GM12878 (cell line): ENCODE measurements around the gene LAD1. TPM values are rescaled to one million over a fixed set of nuclear protein-coding genes. Genes with fewer than 3 reads are reported as not detected.

Experiments used
- ATAC-seq: fragments of 200-7000 bp; cut with Tn5 transposase; 3 replicates; pipeline ENCODE4 v1.9.1; 2020; ENCODE audit warnings: mild to moderate bottlenecking, moderate library complexity
- BruUV-seq: library from RNA; stranded (reverse); fragments of 400-500 nt; replicated peaks from 2 replicates; lab custom pipeline; 2021; lab: Mats Ljungman, UMichigan
- CTCF ChIA-PET: fragments of 300-600 bp; sonication (Branson Sonifier 250); formaldehyde crosslinking; extraction: SDS; loops from one replicate; lab custom pipeline; 2021; ENCODE audit warnings: inconsistent platforms; lab: Yijun Ruan, JAX
- POLR2A ChIA-PET: fragments of 350-600 bp; formaldehyde crosslinking; extraction: SDS; loops from one replicate; lab custom pipeline; 2021; ENCODE audit warnings: inconsistent platforms; lab: Charles Lee
- RAD21 ChIA-PET: fragments of 300-600 bp; sonication (Branson Sonifier 250); formaldehyde crosslinking; loops from one replicate; lab custom pipeline; 2023; ENCODE audit warnings: antibody characterized with exemption; ENCODE audit not compliant: unreplicated experiment; lab: Charles Lee
- SMC1A ChIA-PET: fragments of 300-600 bp; sonication (Branson Sonifier 250); formaldehyde crosslinking; loops from one replicate; lab custom pipeline; 2023; ENCODE audit not compliant: unreplicated experiment, uncharacterized antibody; lab: Charles Lee
- DNase-seq: peaks from one replicate; pipeline ENCODE4 v3.0.0-alpha.2; 2011; ENCODE audit warnings: low read depth, low spot score
- FAIRE-seq: peaks from 3 replicates; lab custom pipeline; 2011; peaks lifted over from hg19 to GRCh38; lab: Jason Lieb, UNC
- H2AFZ ChIP-seq: 2 replicates; pipeline ENCODE4 v1.6.0; 2011; ENCODE audit warnings: low read depth, low read length, control low read depth; ENCODE audit not compliant: control insufficient read depth
- H3K27ac ChIP-seq: 2 replicates; pipeline ENCODE4 v1.5.1; 2011; ENCODE audit warnings: control low read depth; ENCODE audit not compliant: control insufficient read depth, insufficient read depth
- H3K27me3 ChIP-seq, 2 experiments: replicated peaks in 1 of 2; 2 replicates each; pipeline versions ENCODE4 v1.6.0 to v1.6.1; 2011; ENCODE audit warnings: low read length in 1 of 2; ENCODE audit not compliant: control insufficient read depth in 2 of 2, insufficient read depth in 2 of 2
- H3K36me3 ChIP-seq, 2 experiments: 2 replicates each; pipeline ENCODE4 v1.5.1; 2011; ENCODE audit warnings: low read length in 1 of 2; ENCODE audit not compliant: control insufficient read depth in 2 of 2, insufficient read depth in 2 of 2
- H3K4me1 ChIP-seq: 2 replicates; pipeline ENCODE4 v1.6.1; 2011; ENCODE audit warnings: mild to moderate bottlenecking, low read length, moderate library complexity, mixed read lengths; ENCODE audit not compliant: control insufficient read depth, insufficient read depth
- H3K4me2 ChIP-seq: 2 replicates; pipeline ENCODE4 v1.6.0; 2011; ENCODE audit warnings: control low read depth; ENCODE audit not compliant: control insufficient read depth, insufficient read depth
- H3K4me3 ChIP-seq: fragments of 200-600 bp; sonication (generic); 2 replicates; pipeline ENCODE4 v1.5.1; 2016
- H3K79me2 ChIP-seq: 2 replicates; pipeline ENCODE4 v1.6.0; 2011; ENCODE audit warnings: low read length; ENCODE audit not compliant: control insufficient read depth, insufficient read depth
- H3K9ac ChIP-seq: 2 replicates; pipeline ENCODE4 v1.8.0; 2011; ENCODE audit warnings: low read length, control low read depth, mixed read lengths; ENCODE audit not compliant: control insufficient read depth, insufficient read depth
- H3K9me3 ChIP-seq: replicated peaks from 3 replicates; pipeline ENCODE4 v1.5.1; 2011; ENCODE audit warnings: mild to moderate bottlenecking, low read length; ENCODE audit not compliant: control insufficient read depth, insufficient read depth
- H4K20me1 ChIP-seq: 2 replicates; pipeline ENCODE4 v1.6.0; 2011; ENCODE audit not compliant: control insufficient read depth, insufficient read depth
- ATF3 ChIP-seq: IDR thresholded peaks from 2 replicates; pipeline ENCODE4 v1.6.1; 2011; ENCODE audit warnings: low read depth, mild to moderate bottlenecking, low read length, moderate library complexity, borderline replicate concordance; ENCODE audit errors: extremely low read depth
- EP300 ChIP-seq, 2 experiments: fragments of 150-350 bp in 1 of 2; IDR thresholded peaks; 2 replicates each; pipeline ENCODE4 v1.6.1; 2011 to 2012; ENCODE audit warnings: low read depth in 2 of 2, low read length in 2 of 2, borderline replicate concordance in 1 of 2, improper control_type of control experiment in 1 of 2, inconsistent platforms in 1 of 2; ENCODE audit not compliant: control insufficient read depth in 1 of 2
- HDAC6 ChIP-seq: fragments of 200-600 bp; sonication (generic); IDR thresholded peaks from one replicate; pipeline ENCODE4 v1.8.0; 2017; ENCODE audit warnings: antibody characterized with exemption; ENCODE audit not compliant: unreplicated experiment
- JUND ChIP-seq: IDR thresholded peaks from 2 replicates; pipeline ENCODE4 v1.6.1; 2012; ENCODE audit warnings: low read depth, mild to moderate bottlenecking, low read length, improper control_type of control experiment, moderate library complexity
- MAX ChIP-seq: IDR thresholded peaks from 2 replicates; pipeline ENCODE4 v1.6.1; 2012; ENCODE audit warnings: low read depth, low read length, improper control_type of control experiment
- NFXL1 ChIP-seq: fragments of 450-650 bp; IDR thresholded peaks from 2 replicates; pipeline ENCODE4 v1.6.1; 2017; ENCODE audit warnings: antibody characterized with exemption, mild to moderate bottlenecking, borderline replicate concordance
- TBL1XR1 ChIP-seq: IDR thresholded peaks from 2 replicates; pipeline ENCODE4 v1.6.1; 2012; ENCODE audit warnings: low read depth, low read length, improper control_type of control experiment
- ZNF207 ChIP-seq: fragments of 450-650 bp; IDR thresholded peaks from 2 replicates; pipeline ENCODE4 v1.6.1; 2014; ENCODE audit warnings: antibody characterized with exemption, mild to moderate bottlenecking, borderline replicate concordance
- ZZZ3 ChIP-seq: IDR thresholded peaks from 2 replicates; pipeline ENCODE4 v1.6.1; 2011; ENCODE audit warnings: low read depth; ENCODE audit not compliant: control insufficient read depth, insufficient read length
- WGBS: methylation state at CpG from one replicate; pipeline ENCODE4 v1.1.6; 2016; ENCODE audit warnings: low lambda C conversion rate; ENCODE audit not compliant: insufficient replicate concordance, insufficient coverage; ENCODE audit errors: missing lambda C conversion rate; 5-methylcytosine and 5-hydroxymethylcytosine counted together
- in situ Hi-C: fragments of 300-500 bp; cut with MboI; formaldehyde crosslinking; loops from 9 replicates; pipeline ENCODE4 v1.14.3; 2018; ENCODE audit warnings: mixed read lengths
- intact Hi-C: fragments of 100-400 bp; cut with micrococcal nuclease; formaldehyde crosslinking; loops from one replicate; pipeline ENCODE4 v1.14.2; 2022; ENCODE audit not compliant: unreplicated experiment
- polyA plus RNA-seq, 11 experiments: library from polyadenylated mRNA; depleted of rRNA in 4 of 11; unstranded in 6 of 11; stranded (reverse) in 5 of 11; fragments of >200 nt; fragmentation: Nextera tagmentation in 4 of 11; fragmentation: Illumina TruSeq in 1 of 11; extraction: Ambion mirVana in 4 of 11; extraction: Trizol in 1 of 11; gene quantifications; 1 replicate in 1 of 11; 2 replicates in 10 of 11; pipeline versions ENCODE4 v1.2.1 to v1.2.3, GENCODE V29; 2011 to 2016; ENCODE audit warnings: inconsistent platforms in 2 of 11, missing spikeins in 2 of 11, low read depth in 1 of 11
- total RNA-seq, 4 experiments: library from RNA; depleted of rRNA in 3 of 4; stranded (reverse); fragments of >200 nt in 3 of 4; fragmentation: Illumina TruSeq in 1 of 4; extraction: Trizol in 1 of 4; gene quantifications; 2 replicates each; pipeline versions ENCODE4 v1.2.1 to v1.2.3, GENCODE V29; 2013 to 2021

LAD1 gene
- total and polyA plus RNA-seq, 10 of the 15 experiments (the other 5 are each of a cell fraction or from before 2014, with no cell fraction given), result 0.05 to 0.48 (median 0.32) TPM; not detected in 3

GRCh38 chr1:201331166-201331565, 68.0 kb downstream of the LAD1 start:
- no peak overlapping the region for H3K27ac ChIP-seq
- intact Hi-C loops, result no loop called here
- no peak for ATAC-seq
- ChIA-PET SMC1A (no interaction called here), RAD21 (no interaction called here), POLR2A (no interaction called here), CTCF (no interaction called here)
- no peak for DNase-seq
- H3K4me3 ChIP-seq, result no peak overlapping the region
- H3K9me3 ChIP-seq, result no peaks in the 10 kb centered on the region
- in situ Hi-C loops, result no loop called here
- H2AFZ ChIP-seq, result no peak overlapping the region
- TF ChIP-seq ZNF207, result no peak
- no peak for TF ChIP-seq NFXL1
- no peak for TF ChIP-seq ZZZ3
- TF ChIP-seq JUND, result no peak
- no peak for TF ChIP-seq ATF3
- TF ChIP-seq HDAC6, result no peak
- TF ChIP-seq MAX, result no peak
- no peak for TF ChIP-seq TBL1XR1
- TF ChIP-seq EP300 (IDR thresholded peaks at IDR 0.05; ENCODE audit: borderline replicate concordance in 1 of 2, control insufficient read depth in 1 of 2, low read depth in 2 of 2, low read length in 2 of 2), result no peak
- H3K4me1 ChIP-seq, result no peaks in the 10 kb centered on the region
- H3K79me2 ChIP-seq, result no peaks in the 10 kb centered on the region
- no peaks in the 10 kb centered on the region for H4K20me1 ChIP-seq
- H3K4me2 ChIP-seq, result no peak overlapping the region
- no peak for FAIRE-seq
- BruUV-seq, result no TSS peak
- H3K27me3 ChIP-seq, result peaks cover 0 to 4% of the 10 kb centered on the region in 2 experiments; a peak in 3 of 4 replicates
- H3K9ac ChIP-seq, result no peak overlapping the region
- H3K36me3 ChIP-seq, result no peaks in the 10 kb centered on the region
- 21% methylated on average over 7 of the region's 7 CpGs for WGBS

Other genes with a start within 250 kb of the LAD1 start
Only the 7 nearest of the 8 such genes appear.
- not detected in 2 replicates for gene IGFN1, start 208.5 kb downstream of the LAD1 start, total RNA-seq (2014; rRNA removed)
- gene IGFN1, start 208.5 kb downstream of the LAD1 start, total RNA-seq (2014; rRNA removed; fragmentation: Illumina TruSeq; extraction: Trizol), result not detected in 2 replicates
- gene IGFN1, start 208.5 kb downstream of the LAD1 start, total RNA-seq (2021), result not detected in 2 replicates
- gene IGFN1, start 208.5 kb downstream of the LAD1 start, polyA plus RNA-seq (2011; rRNA removed), result not detected in 2 replicates
- not detected in 2 replicates for gene IGFN1, start 208.5 kb downstream of the LAD1 start, polyA plus RNA-seq (2014; fragmentation: Illumina TruSeq; extraction: Trizol)
- gene IGFN1, start 208.5 kb downstream of the LAD1 start, polyA plus RNA-seq (2014; fragmentation: Nextera tagmentation; extraction: Ambion mirVana), result not detected
- gene IGFN1, start 208.5 kb downstream of the LAD1 start, polyA plus RNA-seq (2014; rRNA removed), result not detected in 2 replicates
- not detected for gene IGFN1, start 208.5 kb downstream of the LAD1 start, polyA plus RNA-seq (2016; fragmentation: Nextera tagmentation; extraction: Ambion mirVana)
- not detected in 2 replicates for gene PKP1, start 115.8 kb downstream of the LAD1 start, total RNA-seq (2014; rRNA removed)
- not detected in 2 replicates for gene PKP1, start 115.8 kb downstream of the LAD1 start, total RNA-seq (2014; rRNA removed; fragmentation: Illumina TruSeq; extraction: Trizol)
- not detected in 2 replicates for gene PKP1, start 115.8 kb downstream of the LAD1 start, total RNA-seq (2021)
- 0.03 TPM in 1 of 2 replicates, not detected in the other for gene PKP1, start 115.8 kb downstream of the LAD1 start, polyA plus RNA-seq (2011; rRNA removed)
- not detected in 2 replicates for gene PKP1, start 115.8 kb downstream of the LAD1 start, polyA plus RNA-seq (2014; fragmentation: Illumina TruSeq; extraction: Trizol)
- not detected for gene PKP1, start 115.8 kb downstream of the LAD1 start, polyA plus RNA-seq (2014; fragmentation: Nextera tagmentation; extraction: Ambion mirVana)
- not detected in 2 replicates for gene PKP1, start 115.8 kb downstream of the LAD1 start, polyA plus RNA-seq (2014; rRNA removed)
- gene PKP1, start 115.8 kb downstream of the LAD1 start, polyA plus RNA-seq (2016; fragmentation: Nextera tagmentation; extraction: Ambion mirVana), result not detected
- gene TNNT2, start 21.6 kb downstream of the LAD1 start, total RNA-seq (2014; rRNA removed), result not detected in 2 replicates
- not detected in 2 replicates for gene TNNT2, start 21.6 kb downstream of the LAD1 start, total RNA-seq (2014; rRNA removed; fragmentation: Illumina TruSeq; extraction: Trizol)
- gene TNNT2, start 21.6 kb downstream of the LAD1 start, total RNA-seq (2021), result not detected in 2 replicates
- gene TNNT2, start 21.6 kb downstream of the LAD1 start, polyA plus RNA-seq (2011; rRNA removed), result not detected in 2 replicates
- not detected in 2 replicates for gene TNNT2, start 21.6 kb downstream of the LAD1 start, polyA plus RNA-seq (2014; fragmentation: Illumina TruSeq; extraction: Trizol)
- not detected for gene TNNT2, start 21.6 kb downstream of the LAD1 start, polyA plus RNA-seq (2014; fragmentation: Nextera tagmentation; extraction: Ambion mirVana)
- not detected in 2 replicates for gene TNNT2, start 21.6 kb downstream of the LAD1 start, polyA plus RNA-seq (2014; rRNA removed)
- 1 to 10 TPM in 1 of 2 experiments, not detected in 1; 2.2 TPM for gene TNNT2, start 21.6 kb downstream of the LAD1 start, polyA plus RNA-seq (2016; fragmentation: Nextera tagmentation; extraction: Ambion mirVana)
- gene TNNI1, start 22.4 kb upstream of the LAD1 start, total RNA-seq (2014; rRNA removed), result under 0.01 TPM in 1 of 2 replicates, not detected in the other
- gene TNNI1, start 22.4 kb upstream of the LAD1 start, total RNA-seq (2014; rRNA removed; fragmentation: Illumina TruSeq; extraction: Trizol), result 0.14 TPM in 1 of 2 replicates, not detected in the other
- not detected in 2 replicates for gene TNNI1, start 22.4 kb upstream of the LAD1 start, total RNA-seq (2021)
- gene TNNI1, start 22.4 kb upstream of the LAD1 start, polyA plus RNA-seq (2011; rRNA removed), result 0.41 and 0.50 TPM in 2 replicates
- gene TNNI1, start 22.4 kb upstream of the LAD1 start, polyA plus RNA-seq (2014; fragmentation: Illumina TruSeq; extraction: Trizol), result not detected in 2 replicates
- gene TNNI1, start 22.4 kb upstream of the LAD1 start, polyA plus RNA-seq (2014; fragmentation: Nextera tagmentation; extraction: Ambion mirVana), result under 1 TPM in 1 of 2 experiments, not detected in 1; 0.04 TPM
- 0.39 TPM in 1 of 2 replicates, not detected in the other for gene TNNI1, start 22.4 kb upstream of the LAD1 start, polyA plus RNA-seq (2014; rRNA removed)
- 1 to 10 TPM in 1 of 2 experiments, under 1 TPM in 1; 0.20 to 1.0 TPM for gene TNNI1, start 22.4 kb upstream of the LAD1 start, polyA plus RNA-seq (2016; fragmentation: Nextera tagmentation; extraction: Ambion mirVana)
- 22.4 and 26.0 TPM in 2 replicates for gene PHLDA3, start 69.9 kb upstream of the LAD1 start, total RNA-seq (2014; rRNA removed)
- 6.4 and 7.7 TPM in 2 replicates for gene PHLDA3, start 69.9 kb upstream of the LAD1 start, total RNA-seq (2014; rRNA removed; fragmentation: Illumina TruSeq; extraction: Trizol)
- gene PHLDA3, start 69.9 kb upstream of the LAD1 start, total RNA-seq (2021), result 33.7 and 35.5 TPM in 2 replicates
- 8.9 and 17.5 TPM in 2 replicates for gene PHLDA3, start 69.9 kb upstream of the LAD1 start, polyA plus RNA-seq (2011; rRNA removed)
- 2.5 and 5.5 TPM in 2 replicates for gene PHLDA3, start 69.9 kb upstream of the LAD1 start, polyA plus RNA-seq (2014; fragmentation: Illumina TruSeq; extraction: Trizol)
- gene PHLDA3, start 69.9 kb upstream of the LAD1 start, polyA plus RNA-seq (2014; fragmentation: Nextera tagmentation; extraction: Ambion mirVana), result 1 to 10 TPM in 1 of 2 experiments, under 1 TPM in 1; 0.60 to 2.0 TPM
- 27.9 and 38.4 TPM in 2 replicates for gene PHLDA3, start 69.9 kb upstream of the LAD1 start, polyA plus RNA-seq (2014; rRNA removed)
- 10 to 100 TPM; 47.5 to 57.4 TPM for gene PHLDA3, start 69.9 kb upstream of the LAD1 start, polyA plus RNA-seq (2016; fragmentation: Nextera tagmentation; extraction: Ambion mirVana)
- 80.1 and 80.4 TPM in 2 replicates for gene CSRP1, start 107.8 kb upstream of the LAD1 start, total RNA-seq (2014; rRNA removed)
- 61.2 and 63.3 TPM in 2 replicates for gene CSRP1, start 107.8 kb upstream of the LAD1 start, total RNA-seq (2014; rRNA removed; fragmentation: Illumina TruSeq; extraction: Trizol)
- gene CSRP1, start 107.8 kb upstream of the LAD1 start, total RNA-seq (2021), result 67.9 and 79.8 TPM in 2 replicates
- gene CSRP1, start 107.8 kb upstream of the LAD1 start, polyA plus RNA-seq (2011; rRNA removed), result 50.2 and 81.0 TPM in 2 replicates
- 59.5 and 88.3 TPM in 2 replicates for gene CSRP1, start 107.8 kb upstream of the LAD1 start, polyA plus RNA-seq (2014; fragmentation: Illumina TruSeq; extraction: Trizol)
- gene CSRP1, start 107.8 kb upstream of the LAD1 start, polyA plus RNA-seq (2014; fragmentation: Nextera tagmentation; extraction: Ambion mirVana), result 10 to 100 TPM; 23.4 to 24.3 TPM
- gene CSRP1, start 107.8 kb upstream of the LAD1 start, polyA plus RNA-seq (2014; rRNA removed), result 80.8 and 93.4 TPM in 2 replicates
- gene CSRP1, start 107.8 kb upstream of the LAD1 start, polyA plus RNA-seq (2016; fragmentation: Nextera tagmentation; extraction: Ambion mirVana), result 10 to 100 TPM; 94.4 to 99.2 TPM
- 0.11 and 0.45 TPM in 2 replicates for gene NAV1, start 139.8 kb upstream of the LAD1 start, total RNA-seq (2014; rRNA removed)
- gene NAV1, start 139.8 kb upstream of the LAD1 start, total RNA-seq (2014; rRNA removed; fragmentation: Illumina TruSeq; extraction: Trizol), result 0.09 and 0.64 TPM in 2 replicates
- 1.3 and 1.5 TPM in 2 replicates for gene NAV1, start 139.8 kb upstream of the LAD1 start, total RNA-seq (2021)
- 0.26 and 0.37 TPM in 2 replicates for gene NAV1, start 139.8 kb upstream of the LAD1 start, polyA plus RNA-seq (2011; rRNA removed)
- 0.54 and 0.81 TPM in 2 replicates for gene NAV1, start 139.8 kb upstream of the LAD1 start, polyA plus RNA-seq (2014; fragmentation: Illumina TruSeq; extraction: Trizol)
- under 1 TPM; 0.04 to 0.05 TPM for gene NAV1, start 139.8 kb upstream of the LAD1 start, polyA plus RNA-seq (2014; fragmentation: Nextera tagmentation; extraction: Ambion mirVana)
- 0.19 and 0.47 TPM in 2 replicates for gene NAV1, start 139.8 kb upstream of the LAD1 start, polyA plus RNA-seq (2014; rRNA removed)
- under 1 TPM; 0.35 to 0.45 TPM for gene NAV1, start 139.8 kb upstream of the LAD1 start, polyA plus RNA-seq (2016; fragmentation: Nextera tagmentation; extraction: Ambion mirVana)